Activated CD8-positive, alpha-beta T cell treated with anti-CD3 and anti-CD28 coated beads for 36 hours (primary cell): ENCODE measurements around the gene ERC2. TPM values are rescaled to one million over a fixed set of nuclear protein-coding genes. Genes with fewer than 3 reads are reported as not detected.

Experiments
- ATAC-seq: fragments of 200-7000 bp; cut with Tn5 transposase; one replicate; pipeline ENCODE4 v1.10.0; 2021; ENCODE audit warnings: mild to moderate bottlenecking, moderate library complexity
- CTCF ChIA-PET: fragments of 350-600 bp; sonication (Branson Sonifier 250); formaldehyde crosslinking; loops from one replicate; lab custom pipeline; 2021; ENCODE audit warnings: antibody characterized with exemption; lab: Charles Lee
- POLR2A ChIA-PET: fragments of 350-600 bp; sonication (Branson Sonifier 250); formaldehyde crosslinking; loops from one replicate; lab custom pipeline; 2021; ENCODE audit warnings: antibody characterized with exemption; lab: Charles Lee
- DNase-seq: peaks from one replicate; pipeline ENCODE4 v3.0.0-alpha.2; 2020
- H3K27ac Mint-ChIP-seq: one replicate; pipeline ENCODE4 v1.8.0; 2021; ENCODE audit warnings: mild to moderate bottlenecking, mixed read lengths
- H3K27me3 Mint-ChIP-seq: one replicate; pipeline ENCODE4 v1.8.0; 2021; ENCODE audit warnings: mixed read lengths
- H3K36me3 Mint-ChIP-seq: one replicate; pipeline ENCODE4 v1.8.0; 2021; ENCODE audit warnings: low read depth, mixed read lengths
- H3K4me1 Mint-ChIP-seq: one replicate; pipeline ENCODE4 v1.8.0; 2021; ENCODE audit warnings: low read depth, mixed read lengths
- H3K4me3 Mint-ChIP-seq: one replicate; pipeline ENCODE4 v1.8.0; 2021; ENCODE audit warnings: mild to moderate bottlenecking, moderate library complexity, mixed read lengths
- H3K9me3 Mint-ChIP-seq: one replicate; pipeline ENCODE4 v1.8.0; 2021; ENCODE audit warnings: mixed read lengths
- intact Hi-C: fragments of 100-400 bp; cut with micrococcal nuclease; formaldehyde crosslinking; loops from one replicate; pipeline ENCODE4 v1.10.0; 2022
- total RNA-seq, 2 experiments: library from RNA; stranded (reverse); gene quantifications; one replicate each; pipeline ENCODE4 v1.2.3, GENCODE V29; 2021
- TF ChIP-seq, protein P1 (sequence below): fragments of 200-600 bp; IDR thresholded peaks from one replicate; pipeline ENCODE4 v1.8.0; 2022; ENCODE audit warnings: antibody characterized with exemption, mild to moderate bottlenecking

ERC2 gene
- total RNA-seq, 2 experiments from 2014 or later: 0.18 to 0.52 TPM

- Mint-ChIP-seq H3K4me3 (no peak overlapping the region), H3K9me3 (no peaks in the 10 kb centered on the region), H3K4me1 (no peaks in the 10 kb centered on the region), H3K27ac (no peak overlapping the region), H3K36me3 (no peaks in the 10 kb centered on the region), H3K27me3 (no peaks in the 10 kb centered on the region)
- DNase-seq: no peak
- ChIA-PET CTCF (no interaction called here), POLR2A (no interaction called here)
- ATAC-seq: no peak
- TF ChIP-seq, protein P1, sequence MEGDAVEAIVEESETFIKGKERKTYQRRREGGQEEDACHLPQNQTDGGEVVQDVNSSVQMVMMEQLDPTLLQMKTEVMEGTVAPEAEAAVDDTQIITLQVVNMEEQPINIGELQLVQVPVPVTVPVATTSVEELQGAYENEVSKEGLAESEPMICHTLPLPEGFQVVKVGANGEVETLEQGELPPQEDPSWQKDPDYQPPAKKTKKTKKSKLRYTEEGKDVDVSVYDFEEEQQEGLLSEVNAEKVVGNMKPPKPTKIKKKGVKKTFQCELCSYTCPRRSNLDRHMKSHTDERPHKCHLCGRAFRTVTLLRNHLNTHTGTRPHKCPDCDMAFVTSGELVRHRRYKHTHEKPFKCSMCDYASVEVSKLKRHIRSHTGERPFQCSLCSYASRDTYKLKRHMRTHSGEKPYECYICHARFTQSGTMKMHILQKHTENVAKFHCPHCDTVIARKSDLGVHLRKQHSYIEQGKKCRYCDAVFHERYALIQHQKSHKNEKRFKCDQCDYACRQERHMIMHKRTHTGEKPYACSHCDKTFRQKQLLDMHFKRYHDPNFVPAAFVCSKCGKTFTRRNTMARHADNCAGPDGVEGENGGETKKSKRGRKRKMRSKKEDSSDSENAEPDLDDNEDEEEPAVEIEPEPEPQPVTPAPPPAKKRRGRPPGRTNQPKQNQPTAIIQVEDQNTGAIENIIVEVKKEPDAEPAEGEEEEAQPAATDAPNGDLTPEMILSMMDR: no peak
- intact Hi-C loops: no loop called here
Observed at GRCh38 chr3:55860049-55860721, 608.1 kb downstream of the ERC2 start.

DNA sequence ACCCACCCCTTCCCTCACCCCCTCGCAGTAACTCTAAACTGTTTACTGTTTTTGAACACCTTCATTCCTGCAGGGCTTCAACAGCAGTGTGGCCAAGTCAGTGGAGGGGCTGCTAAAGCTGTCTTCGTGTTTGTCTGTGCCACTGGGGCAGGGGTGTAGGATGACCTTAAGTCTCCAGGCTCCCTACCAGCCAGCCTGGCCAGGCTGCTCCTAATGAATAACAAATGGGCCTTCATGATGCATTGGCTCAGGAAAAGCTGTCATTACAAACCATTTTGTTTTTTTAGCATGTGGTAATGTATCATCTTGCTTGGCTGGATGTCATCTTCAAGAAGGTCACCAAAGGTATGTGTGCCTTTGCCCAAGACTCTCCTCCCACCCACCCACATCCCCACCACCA lies 609.0 kb downstream of the ERC2 start:
- Mint-ChIP-seq H3K9me3 (no peaks in the 10 kb centered on the region), H3K4me3 (no peak overlapping the region), H3K27ac (no peak overlapping the region), H3K27me3 (no peaks in the 10 kb centered on the region), H3K4me1 (no peaks in the 10 kb centered on the region), H3K36me3 (no peaks in the 10 kb centered on the region)
- TF ChIP-seq, protein P1: no peak
- POLR2A ChIA-PET: no interaction called here
- intact Hi-C loops: no loop called here
- ATAC-seq (no peak), DNase-seq (no peak)
- CTCF ChIA-PET: no interaction called here

- Mint-ChIP-seq H3K36me3 (no peaks in the 10 kb centered on the region), H3K27ac (no peak overlapping the region), H3K9me3 (no peaks in the 10 kb centered on the region), H3K4me1 (no peaks in the 10 kb centered on the region), H3K4me3 (no peak overlapping the region), H3K27me3 (no peaks in the 10 kb centered on the region)
- ChIA-PET CTCF (no interaction called here), POLR2A (no interaction called here)
- ATAC-seq (no peak), DNase-seq (no peak)
- intact Hi-C loops: no loop called here
- TF ChIP-seq, protein P1: no peak
Observed at GRCh38 chr3:55858727-55859126, 609.5 kb downstream of the ERC2 start.

- DNase-seq (no peak), ATAC-seq (no peak)
- ChIA-PET CTCF (interaction anchor here (0.8 kb wide), 1 partner anchor 66 kb away, joined by 3 read pairs; no protein-coding TSS in a partner anchor), POLR2A (no interaction called here)
- H3K27ac Mint-ChIP-seq: no peak overlapping the region
- H3K4me3 Mint-ChIP-seq: no peak overlapping the region
- H3K36me3 Mint-ChIP-seq: no peaks in the 10 kb centered on the region
- TF ChIP-seq, protein P1: no peak
- intact Hi-C loops: no loop called here
- H3K4me1 Mint-ChIP-seq: no peaks in the 10 kb centered on the region
- no peaks in the 10 kb centered on the region for H3K9me3 Mint-ChIP-seq
- no peaks in the 10 kb centered on the region for H3K27me3 Mint-ChIP-seq
Observed at GRCh38 chr3:55858302-55858701, 610.0 kb downstream of the ERC2 start.

DNA sequence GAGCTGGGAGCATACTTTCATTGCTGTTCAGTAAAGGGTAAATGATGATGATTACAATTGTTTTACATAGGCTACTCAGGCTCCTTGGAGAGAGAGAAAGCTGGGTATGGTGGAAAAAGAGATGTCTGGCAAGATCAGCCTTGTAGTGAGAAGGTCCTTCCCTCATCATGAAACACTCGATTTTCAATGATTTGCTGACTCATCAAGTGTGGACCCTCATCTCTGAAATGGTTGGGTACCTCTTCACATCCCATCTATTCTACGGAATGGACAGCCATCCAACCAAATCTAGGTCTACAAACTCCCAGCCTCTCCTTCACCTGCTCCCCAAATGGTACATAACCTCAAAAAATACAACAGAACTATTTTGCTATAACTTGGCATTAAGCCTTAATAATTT lies 610.6 kb downstream of the ERC2 start:
- H3K27me3 Mint-ChIP-seq: no peaks in the 10 kb centered on the region
- ATAC-seq: no peak
- H3K4me1 Mint-ChIP-seq: no peaks in the 10 kb centered on the region
- POLR2A ChIA-PET: no interaction called here
- intact Hi-C loops: no loop called here
- TF ChIP-seq, protein P1: no peak
- CTCF ChIA-PET: interaction anchor here (0.8 kb wide), 1 partner anchor 67 kb away, joined by 3 read pairs; no protein-coding TSS in a partner anchor
- H3K27ac Mint-ChIP-seq: no peak overlapping the region
- H3K9me3 Mint-ChIP-seq: no peaks in the 10 kb centered on the region
- H3K4me3 Mint-ChIP-seq: no peak overlapping the region
- no peaks in the 10 kb centered on the region for H3K36me3 Mint-ChIP-seq
- no peak for DNase-seq
